ENCODE results near the gene MEF2B.
"Not testable (repeated sequence)": the region's sequence is repeated elsewhere in the genome, so short reads cannot be mapped to it uniquely, and the experiment has no call there.

The MEF2B gene

DNA sequence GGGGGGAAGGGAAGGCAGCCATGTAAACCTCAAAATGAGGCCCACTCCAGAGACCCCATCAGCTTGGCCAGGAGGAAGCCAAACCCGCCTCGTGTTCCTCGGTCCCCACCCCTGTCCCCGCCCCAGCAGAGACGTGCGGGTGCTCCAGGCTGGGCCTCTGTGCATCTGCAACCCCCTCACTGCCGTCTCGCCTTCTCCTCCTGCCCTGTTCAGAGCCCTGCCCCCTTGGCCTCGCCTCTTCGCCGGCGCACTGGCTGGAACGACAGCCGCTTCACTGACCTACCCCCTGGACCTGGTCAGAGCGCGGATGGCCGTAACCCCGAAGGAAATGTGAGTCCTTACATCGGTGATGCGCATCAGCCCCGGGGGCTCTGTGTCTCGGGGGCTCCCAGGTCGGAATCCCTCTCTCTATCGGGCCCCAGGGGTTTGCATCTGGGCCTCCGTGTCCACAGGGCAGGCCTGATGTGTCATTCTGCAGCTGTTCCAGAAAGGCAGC lies 64.0 kb downstream of the MEF2B start:
- ChIA-PET CTCF (interaction anchor here (0.6 kb wide), 2 partner anchors 52 to 719 kb away, joined by 3 to 5 read pairs; no protein-coding TSS in a partner anchor), POLR2A (ENCODE audit: low non-redundant PET) (no interaction called here)
- no peak overlapping the region for H3K27ac ChIP-seq
- no peak for DNase-seq (ENCODE audit: low spot score)
- TF ChIP-seq, protein P1, sequence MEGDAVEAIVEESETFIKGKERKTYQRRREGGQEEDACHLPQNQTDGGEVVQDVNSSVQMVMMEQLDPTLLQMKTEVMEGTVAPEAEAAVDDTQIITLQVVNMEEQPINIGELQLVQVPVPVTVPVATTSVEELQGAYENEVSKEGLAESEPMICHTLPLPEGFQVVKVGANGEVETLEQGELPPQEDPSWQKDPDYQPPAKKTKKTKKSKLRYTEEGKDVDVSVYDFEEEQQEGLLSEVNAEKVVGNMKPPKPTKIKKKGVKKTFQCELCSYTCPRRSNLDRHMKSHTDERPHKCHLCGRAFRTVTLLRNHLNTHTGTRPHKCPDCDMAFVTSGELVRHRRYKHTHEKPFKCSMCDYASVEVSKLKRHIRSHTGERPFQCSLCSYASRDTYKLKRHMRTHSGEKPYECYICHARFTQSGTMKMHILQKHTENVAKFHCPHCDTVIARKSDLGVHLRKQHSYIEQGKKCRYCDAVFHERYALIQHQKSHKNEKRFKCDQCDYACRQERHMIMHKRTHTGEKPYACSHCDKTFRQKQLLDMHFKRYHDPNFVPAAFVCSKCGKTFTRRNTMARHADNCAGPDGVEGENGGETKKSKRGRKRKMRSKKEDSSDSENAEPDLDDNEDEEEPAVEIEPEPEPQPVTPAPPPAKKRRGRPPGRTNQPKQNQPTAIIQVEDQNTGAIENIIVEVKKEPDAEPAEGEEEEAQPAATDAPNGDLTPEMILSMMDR (conservative IDR thresholded peaks at IDR 0.05; ENCODE audit: low read depth), result no peak

DNA sequence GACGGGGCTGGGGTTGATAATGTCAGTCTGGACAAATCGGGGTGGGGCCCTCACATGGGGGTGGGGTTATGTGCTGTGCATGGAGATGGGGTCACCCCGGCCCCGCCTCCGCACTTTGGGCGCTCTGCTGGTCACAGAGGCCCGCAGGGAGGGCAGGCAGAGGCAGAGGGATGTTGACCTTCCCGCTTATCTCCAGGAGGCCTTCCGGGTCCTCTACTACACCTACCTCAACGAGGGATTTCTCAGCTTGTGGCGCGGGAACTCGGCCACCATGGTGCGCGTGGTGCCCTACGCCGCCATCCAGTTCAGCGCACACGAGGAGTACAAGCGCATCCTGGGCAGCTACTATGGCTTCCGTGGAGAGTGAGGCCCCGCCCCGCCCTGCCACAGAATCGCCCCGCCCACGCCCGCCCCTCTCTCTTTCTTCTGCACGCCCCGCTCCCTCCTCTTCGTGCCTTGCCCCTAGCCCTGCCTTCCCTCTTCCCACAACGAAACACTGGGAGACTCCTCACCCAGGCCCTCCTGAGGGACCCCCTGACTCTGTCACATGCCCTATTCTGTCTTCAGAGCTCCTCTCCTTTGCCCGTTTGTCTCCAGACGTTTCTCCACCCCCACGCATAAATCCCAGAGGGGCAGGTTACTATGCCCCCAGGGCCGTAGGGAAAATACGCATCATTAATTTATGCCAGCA lies 64.6 kb downstream of the MEF2B start:
- TF ChIP-seq, protein P1 (conservative IDR thresholded peaks at IDR 0.05; ENCODE audit: low read depth), result no peak
- H3K27ac ChIP-seq, result peak overlapping the region; percentile 22
- DNase-seq (ENCODE audit: low spot score), result peak; percentile 31
- ChIA-PET POLR2A (ENCODE audit: low non-redundant PET) (no interaction called here), CTCF (interaction anchor here (0.6 kb wide), 2 partner anchors 51 to 719 kb away, joined by 3 to 5 read pairs; no protein-coding TSS in a partner anchor)

GRCh38 chr19:19103167-19103566 lies 66.9 kb downstream of the MEF2B start:
- CTCF ChIA-PET, result no interaction called here
- no peak for DNase-seq (ENCODE audit: low spot score)
- POLR2A ChIA-PET (ENCODE audit: low non-redundant PET), result no interaction called here
- TF ChIP-seq, protein P1 (conservative IDR thresholded peaks at IDR 0.05; ENCODE audit: low read depth), result no peak
- H3K27ac ChIP-seq, result peak overlapping the region; percentile 34

DNA sequence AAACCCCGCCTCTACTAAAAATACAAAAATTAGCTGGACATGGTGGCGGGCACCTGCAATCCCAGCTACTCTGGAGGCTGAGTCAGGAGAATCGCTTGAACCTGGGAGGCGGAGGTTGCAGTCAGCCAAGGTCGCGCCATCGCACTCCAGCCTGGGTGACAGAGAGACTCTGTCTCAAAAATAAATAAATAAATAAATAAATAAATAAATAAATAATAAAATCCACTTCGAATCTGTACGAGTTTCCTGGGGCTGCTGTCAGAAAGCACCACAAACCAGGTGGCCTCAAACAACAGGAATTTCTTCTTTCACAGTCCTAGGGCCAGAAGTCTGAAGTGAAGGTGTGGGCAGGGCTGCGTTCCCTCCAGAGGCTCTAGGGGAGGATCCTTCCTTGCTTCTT lies 67.5 kb downstream of the MEF2B start:
- not testable (repeated sequence) for DNase-seq (ENCODE audit: low spot score)

GRCh38 chr19:19101540-19101939 lies 68.5 kb downstream of the MEF2B start:
- ChIA-PET POLR2A (ENCODE audit: low non-redundant PET) (no interaction called here), CTCF (no interaction called here)
- DNase-seq (ENCODE audit: low spot score), result no peak
- TF ChIP-seq, protein P1 (conservative IDR thresholded peaks at IDR 0.05; ENCODE audit: low read depth), result no peak
- no peak overlapping the region; the same call in 1 of the 2 replicates for H3K27ac ChIP-seq

More for the DNA sequence above, 67.5 kb downstream of the MEF2B start:
- POLR2A ChIA-PET (ENCODE audit: low non-redundant PET); CTCF ChIA-PET: not testable (repeated sequence)
- H3K27ac ChIP-seq, result peak overlapping the region; percentile 34; the same call in 1 of the 2 replicates

- TF ChIP-seq, protein P1 (conservative IDR thresholded peaks at IDR 0.05; ENCODE audit: low read depth), result no peak
- no peak for DNase-seq (ENCODE audit: low spot score)
- CTCF ChIA-PET, result interaction anchor here (0.6 kb wide), 1 partner anchor 11 kb away, joined by 5 read pairs; no protein-coding TSS in a partner anchor
- H3K27ac ChIP-seq, result no peak overlapping the region
- POLR2A ChIA-PET (ENCODE audit: low non-redundant PET), result no interaction called here
These were observed 71.1 kb downstream of the MEF2B start for GRCh38 chr19:19098703-19099632.

Measured in RWPE1 (cell line).